Transverse colon (tissue), 4 donors: Measurements from ENCODE around the gene CILP2.

ENCODE experiments used
- CTCF ChIP-seq, 5 experiments: fragments of 200-600 bp in 3 of 5; fragments of 450-650 bp in 2 of 5; sonication (generic) in 3 of 5; IDR thresholded peaks; 1 replicate in 2 of 5; 2 replicates in 3 of 5; pipeline ENCODE4 v1.5.1; 2016 to 2017; ENCODE audit warnings: antibody characterized with exemption in 5 of 5, inconsistent platforms in 3 of 5, mild to moderate bottlenecking in 2 of 5, moderate library complexity in 1 of 5
- POLR2A ChIP-seq: fragments of 450-650 bp; IDR thresholded peaks from one replicate; pipeline ENCODE4 v1.6.1; 2016; ENCODE audit warnings: antibody characterized with exemption, mild to moderate bottlenecking, moderate library complexity
- POLR2AphosphoS5 ChIP-seq, 3 donors: sonication (generic); formaldehyde crosslinking; IDR thresholded peaks; one replicate each; pipeline ENCODE4 v1.6.1; 2016; ENCODE audit warnings: antibody characterized with exemption in 3 of 3

- no peak for TF ChIP-seq CTCF (IDR thresholded peaks at IDR 0.05)
- TF ChIP-seq POLR2A = no peak
- no peak for TF ChIP-seq POLR2AphosphoS5 (IDR thresholded peaks at IDR 0.05)
Observed at GRCh38 chr19:19507354-19507753, 30.7 kb upstream of the CILP2 start.
